Activated T-cell treated with anti-CD3 and anti-CD28 coated beads, Interleukin-2, amount 50 U/mL, for 72 hours (primary cell): ENCODE measurements around the gene MROH2A. TPM values are rescaled to one million over a fixed set of nuclear protein-coding genes. Genes with fewer than 3 reads are reported as not detected.

Experiments used
- ATAC-seq, 2 donors: fragments of 150-1000 bp; cut with Tn5 transposase; replicated peaks in 1 of 2; 2 replicates each; pipeline ENCODE4 v1.10.0; 2021; ENCODE audit warnings: moderate library complexity in 2 of 2, mild to moderate bottlenecking in 1 of 2
- DNase-seq, 2 donors: peaks; one replicate each; pipeline ENCODE4 v3.0.0; 2021 to 2022; ENCODE audit warnings: mixed read lengths in 1 of 2
- H3K27ac Mint-ChIP-seq: one replicate; pipeline ENCODE4 v1.8.0; 2022; ENCODE audit warnings: mild to moderate bottlenecking, moderate library complexity, mixed read lengths
- H3K27me3 Mint-ChIP-seq: one replicate; pipeline ENCODE4 v1.8.0; 2022; ENCODE audit warnings: low read depth, mixed read lengths
- H3K36me3 Mint-ChIP-seq, 2 donors: one replicate each; pipeline ENCODE4 v1.8.0; 2022; ENCODE audit warnings: mixed read lengths in 2 of 2, mild to moderate bottlenecking in 1 of 2; ENCODE audit not compliant: insufficient read depth in 2 of 2
- H3K4me1 Mint-ChIP-seq: one replicate; pipeline ENCODE4 v1.8.0; 2022; ENCODE audit warnings: low read depth, mixed read lengths
- H3K4me3 Mint-ChIP-seq, 2 donors: one replicate each; pipeline ENCODE4 v1.8.0; 2022; ENCODE audit warnings: mild to moderate bottlenecking in 2 of 2, mixed read lengths in 2 of 2, moderate library complexity in 2 of 2
- H3K9me3 Mint-ChIP-seq, 2 donors: one replicate each; pipeline ENCODE4 v1.8.0; 2022; ENCODE audit warnings: mixed read lengths in 2 of 2
- total RNA-seq, 2 donors: library from RNA; stranded (reverse); gene quantifications; one replicate each; pipeline ENCODE4 v1.2.3, GENCODE V29; 2022

The MROH2A gene
- total RNA-seq, 2 donors from 2014 or later = not detected

DNA sequence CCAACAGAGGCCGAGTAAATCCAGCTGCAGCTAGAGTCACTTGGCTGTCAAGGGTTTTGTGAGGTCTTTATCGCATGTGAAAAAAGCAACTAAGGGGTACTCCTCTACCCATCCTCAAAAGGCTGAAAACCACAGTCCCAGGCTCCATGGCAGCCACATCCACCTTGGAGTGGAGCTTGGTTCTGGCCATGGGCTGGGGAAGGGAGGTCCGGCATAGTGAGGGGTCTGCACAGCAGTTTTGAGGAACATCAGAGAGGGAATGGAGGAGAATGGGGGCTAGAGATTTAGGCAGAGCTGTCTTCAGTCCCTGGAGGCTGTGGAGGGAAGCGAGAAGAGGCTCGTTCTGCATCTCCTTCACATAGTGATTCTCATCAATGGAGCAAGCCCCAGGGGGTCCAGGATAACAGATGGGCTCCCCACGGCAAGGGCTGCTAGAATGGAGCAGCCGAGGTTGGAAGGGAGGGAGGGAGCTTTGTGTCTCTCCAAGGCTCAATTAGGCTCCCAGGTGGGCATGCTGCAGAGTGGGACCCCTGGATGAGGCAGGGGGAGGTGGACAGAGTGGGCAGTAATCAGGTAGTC lies 21.0 kb downstream of the MROH2A start:
- Mint-ChIP-seq H3K36me3 (no peaks in the 10 kb centered on the region), H3K27me3 (peaks cover 15% of the 10 kb centered on the region), H3K4me3 (no peak overlapping the region), H3K4me1 (no peaks in the 10 kb centered on the region), H3K9me3 (peaks cover 0 to 4% of the 10 kb centered on the region in 2 donors), H3K27ac (no peak overlapping the region)
- DNase-seq (no peak), ATAC-seq (no peak)

DNA sequence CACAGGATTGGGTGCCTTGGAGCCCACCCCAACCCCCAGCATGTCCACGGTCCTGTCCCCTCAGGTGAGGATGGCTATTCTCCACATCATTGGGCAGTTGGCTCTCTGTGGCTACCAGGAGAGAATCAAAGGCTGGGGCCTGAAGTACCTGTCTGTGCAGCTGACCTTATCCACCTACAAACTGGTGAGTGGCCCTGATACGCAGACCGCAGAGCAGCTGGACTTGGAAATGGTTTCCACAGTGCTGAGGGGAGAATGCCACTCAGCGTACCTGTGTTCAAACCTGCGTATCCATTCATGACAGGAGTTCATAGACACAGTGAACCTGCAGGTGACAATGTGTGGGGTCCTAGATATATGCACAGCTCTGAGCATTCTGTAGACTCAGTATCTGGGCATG lies 21.6 kb downstream of the MROH2A start:
- no peaks in the 10 kb centered on the region for H3K4me1 Mint-ChIP-seq
- DNase-seq = no peak
- no peak for ATAC-seq

DNA sequence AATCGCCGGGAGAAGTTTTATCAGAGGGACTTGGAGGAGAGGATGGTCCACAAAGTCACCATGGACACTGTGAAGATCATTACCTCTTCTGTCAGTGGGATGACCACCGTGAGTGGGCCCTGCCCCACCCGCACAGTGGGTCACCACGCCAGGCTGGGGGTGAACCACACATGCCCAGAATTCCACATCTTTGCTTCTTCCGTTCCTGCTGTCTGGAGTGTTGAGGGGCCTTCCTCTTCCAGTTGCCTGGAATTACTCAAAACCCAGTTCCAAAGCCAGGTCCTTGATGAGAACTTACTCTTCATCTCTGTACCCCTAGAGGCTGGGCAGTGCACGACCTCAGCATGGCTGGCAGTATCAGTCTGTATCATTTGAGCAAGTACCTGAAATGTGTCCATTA lies 22.1 kb downstream of the MROH2A start:
- H3K36me3 Mint-ChIP-seq = no peaks in the 10 kb centered on the region
- peaks cover 17% of the 10 kb centered on the region for H3K27me3 Mint-ChIP-seq
- no peaks in the 10 kb centered on the region for H3K4me1 Mint-ChIP-seq
- DNase-seq (no peak), ATAC-seq (no peak)
- peaks cover 0 to 4% of the 10 kb centered on the region in 2 donors for H3K9me3 Mint-ChIP-seq
- no peak overlapping the region for H3K4me3 Mint-ChIP-seq
- H3K27ac Mint-ChIP-seq = no peak overlapping the region

More for the DNA sequence above, 21.6 kb downstream of the MROH2A start:
- H3K27ac Mint-ChIP-seq = no peak overlapping the region
- H3K36me3 Mint-ChIP-seq = no peaks in the 10 kb centered on the region
- peaks cover 17% of the 10 kb centered on the region for H3K27me3 Mint-ChIP-seq
- peaks cover 0 to 4% of the 10 kb centered on the region in 2 donors for H3K9me3 Mint-ChIP-seq
- H3K4me3 Mint-ChIP-seq = no peak overlapping the region

GRCh38 chr2:233801357-233802131 lies 23.4 kb downstream of the MROH2A start:
- ATAC-seq = peak; percentile 55 to 59
- Mint-ChIP-seq H3K36me3 (no peaks in the 10 kb centered on the region), H3K4me3 (no peak overlapping the region), H3K4me1 (no peaks in the 10 kb centered on the region), H3K27me3 (peaks cover 17% of the 10 kb centered on the region), H3K27ac (no peak overlapping the region), H3K9me3 (peaks cover 0 to 4% of the 10 kb centered on the region in 2 donors)
- peak; percentile 6 to 15 for DNase-seq

GRCh38 chr2:233802132-233802815 lies 24.1 kb downstream of the MROH2A start:
- Mint-ChIP-seq H3K4me1 (no peaks in the 10 kb centered on the region), H3K9me3 (peaks cover 0 to 4% of the 10 kb centered on the region in 2 donors), H3K4me3 (no peak overlapping the region), H3K27me3 (peaks cover 17% of the 10 kb centered on the region), H3K36me3 (no peaks in the 10 kb centered on the region), H3K27ac (no peak overlapping the region)
- DNase-seq (no peak), ATAC-seq (no peak)

GRCh38 chr2:233803292-233803911 lies 25.3 kb downstream of the MROH2A start:
- H3K4me1 Mint-ChIP-seq = no peaks in the 10 kb centered on the region
- DNase-seq = no peak
- no peak overlapping the region for H3K27ac Mint-ChIP-seq
- peaks cover 17% of the 10 kb centered on the region for H3K27me3 Mint-ChIP-seq
- peaks cover 0 to 4% of the 10 kb centered on the region in 2 donors for H3K9me3 Mint-ChIP-seq
- H3K36me3 Mint-ChIP-seq = no peaks in the 10 kb centered on the region
- H3K4me3 Mint-ChIP-seq = no peak overlapping the region
- no peak for ATAC-seq

GRCh38 chr2:233803994-233804393 lies 25.9 kb downstream of the MROH2A start:
- DNase-seq (no peak), ATAC-seq (no peak)
- H3K27ac Mint-ChIP-seq = no peak overlapping the region
- H3K27me3 Mint-ChIP-seq = peaks cover 17% of the 10 kb centered on the region
- H3K36me3 Mint-ChIP-seq = no peaks in the 10 kb centered on the region
- H3K9me3 Mint-ChIP-seq = peaks cover 0 to 4% of the 10 kb centered on the region in 2 donors
- no peak overlapping the region for H3K4me3 Mint-ChIP-seq
- H3K4me1 Mint-ChIP-seq = no peaks in the 10 kb centered on the region

- Mint-ChIP-seq H3K27me3 (peaks cover 16% of the 10 kb centered on the region), H3K27ac (no peak overlapping the region), H3K4me3 (no peak overlapping the region), H3K4me1 (no peaks in the 10 kb centered on the region), H3K9me3 (no peaks in the 10 kb centered on the region), H3K36me3 (no peaks in the 10 kb centered on the region)
- no peak for DNase-seq
- no peak for ATAC-seq
Measured at GRCh38 chr2:233807215-233807865, 29.2 kb downstream of the MROH2A start.

DNA sequence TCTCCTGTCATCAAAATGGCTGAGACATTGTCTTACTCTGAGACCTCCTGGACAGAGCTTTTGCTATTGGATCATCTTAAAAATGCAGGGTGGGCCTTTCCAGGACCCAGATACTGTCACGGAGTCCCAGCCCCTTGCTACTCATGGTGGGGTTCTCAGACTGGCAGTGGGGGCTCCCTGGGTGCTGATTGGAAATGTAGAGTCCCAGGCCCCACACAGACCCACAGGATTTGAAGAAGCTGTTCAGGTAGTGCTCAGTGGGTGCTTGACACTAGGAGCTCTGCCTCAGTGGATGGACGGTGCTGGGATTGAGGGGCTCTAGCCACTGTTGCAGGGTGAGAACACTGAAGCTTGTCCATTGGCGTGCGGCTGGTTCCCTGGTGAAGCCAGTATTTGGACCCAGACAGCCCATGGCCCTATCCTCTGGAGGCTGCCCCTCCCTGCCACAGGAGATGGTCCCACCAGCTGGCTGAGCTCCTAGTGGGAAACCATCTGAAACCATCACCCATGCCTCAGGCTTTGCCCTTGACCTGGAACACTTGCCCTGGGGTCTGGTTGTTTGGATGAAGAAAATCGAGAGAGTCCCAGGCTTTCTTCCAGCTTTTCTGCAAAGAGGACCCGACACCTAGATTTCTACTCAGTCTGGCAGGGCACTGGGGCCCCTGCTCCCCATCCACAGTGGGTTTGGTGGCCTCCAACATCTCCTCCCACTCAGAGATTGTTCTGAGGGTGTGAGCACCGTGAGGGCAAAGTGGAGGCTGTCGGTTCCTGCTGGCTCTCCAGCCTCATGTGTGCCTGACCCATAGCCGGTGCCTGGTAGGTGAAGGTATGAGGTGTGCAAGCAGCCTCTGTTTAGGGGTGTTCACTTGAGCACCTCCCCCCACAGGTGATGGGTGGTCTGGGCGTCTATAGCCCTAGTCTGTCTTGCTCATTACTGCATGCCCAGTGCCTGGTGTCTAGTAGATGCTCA lies 30.1 kb downstream of the MROH2A start:
- H3K27ac Mint-ChIP-seq = no peak overlapping the region
- no peaks in the 10 kb centered on the region for H3K9me3 Mint-ChIP-seq
- ATAC-seq (no peak), DNase-seq (no peak)
- no peak overlapping the region for H3K4me3 Mint-ChIP-seq
- no peaks in the 10 kb centered on the region for H3K4me1 Mint-ChIP-seq
- peaks cover 8% of the 10 kb centered on the region for H3K27me3 Mint-ChIP-seq
- H3K36me3 Mint-ChIP-seq = no peaks in the 10 kb centered on the region

- no peaks in the 10 kb centered on the region for H3K9me3 Mint-ChIP-seq
- H3K27ac Mint-ChIP-seq = no peak overlapping the region
- H3K4me1 Mint-ChIP-seq = no peaks in the 10 kb centered on the region
- H3K27me3 Mint-ChIP-seq = peaks cover 4% of the 10 kb centered on the region
- no peak for ATAC-seq
- H3K4me3 Mint-ChIP-seq = no peak overlapping the region
- no peak for DNase-seq
- H3K36me3 Mint-ChIP-seq = no peaks in the 10 kb centered on the region
Measured at GRCh38 chr2:233810385-233810784, 32.3 kb downstream of the MROH2A start.

DNA sequence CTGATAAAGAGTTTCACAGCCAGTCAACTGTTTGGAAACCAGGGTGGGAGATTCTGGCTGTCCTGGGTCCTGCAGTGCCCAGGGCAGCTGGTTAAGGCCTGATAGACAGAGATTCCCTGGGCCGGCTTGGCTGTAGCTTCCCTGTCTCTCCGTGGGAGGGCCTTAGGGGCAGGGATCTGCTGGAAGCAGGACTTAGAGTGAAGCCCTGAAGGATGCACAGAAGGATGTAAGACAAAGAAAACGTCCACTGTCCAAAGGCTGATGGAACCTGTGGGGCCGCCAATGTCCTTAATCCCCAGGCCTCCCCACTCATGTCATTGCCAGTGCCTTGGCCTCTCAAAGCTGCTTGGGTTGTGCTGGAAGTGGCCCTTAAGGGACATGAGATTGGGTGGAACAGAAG lies 33.0 kb downstream of the MROH2A start:
- H3K27me3 Mint-ChIP-seq = peaks cover 10% of the 10 kb centered on the region
- H3K36me3 Mint-ChIP-seq = no peaks in the 10 kb centered on the region
- H3K4me1 Mint-ChIP-seq = no peaks in the 10 kb centered on the region
- no peak overlapping the region for H3K4me3 Mint-ChIP-seq
- DNase-seq (no peak), ATAC-seq (no peak)
- H3K27ac Mint-ChIP-seq = no peak overlapping the region
- no peaks in the 10 kb centered on the region for H3K9me3 Mint-ChIP-seq

DNA sequence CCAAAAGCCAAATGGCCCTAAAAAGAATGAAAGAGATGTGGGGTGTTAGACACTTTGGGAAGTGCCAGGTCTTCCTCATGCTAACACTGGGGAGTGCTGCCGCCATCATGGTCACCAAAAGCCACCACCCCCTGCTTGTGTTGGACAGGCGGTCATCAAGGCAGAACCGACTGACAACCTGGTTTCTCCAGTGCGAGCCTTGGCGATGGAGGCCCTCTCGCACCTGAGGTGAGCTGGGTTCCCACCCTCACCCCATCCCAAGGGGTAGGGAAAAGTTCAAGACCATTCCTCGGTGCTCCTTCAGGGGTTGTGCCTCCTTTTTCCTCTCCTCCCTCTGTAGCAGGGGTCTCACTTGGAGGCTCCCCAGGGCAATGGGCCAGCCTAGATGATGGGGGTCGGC lies 33.6 kb downstream of the MROH2A start:
- no peak for DNase-seq
- H3K4me1 Mint-ChIP-seq = no peaks in the 10 kb centered on the region
- no peak overlapping the region for H3K27ac Mint-ChIP-seq

More for the DNA sequence above, 33.6 kb downstream of the MROH2A start:
- H3K36me3 Mint-ChIP-seq = no peaks in the 10 kb centered on the region
- H3K27me3 Mint-ChIP-seq = peaks cover 10% of the 10 kb centered on the region
- no peaks in the 10 kb centered on the region for H3K9me3 Mint-ChIP-seq
- H3K4me3 Mint-ChIP-seq = no peak overlapping the region
- no peak for ATAC-seq
